ENCODE measurements around the gene CBR3. TPM values are rescaled to one million over a fixed set of nuclear protein-coding genes. Genes with fewer than 3 reads are reported as not detected.

The CBR3 gene
- total RNA-seq, 6 experiments from 2014 or later, result 0.17 to 1.3 (median 0.74) TPM; not detected in 2

DNA sequence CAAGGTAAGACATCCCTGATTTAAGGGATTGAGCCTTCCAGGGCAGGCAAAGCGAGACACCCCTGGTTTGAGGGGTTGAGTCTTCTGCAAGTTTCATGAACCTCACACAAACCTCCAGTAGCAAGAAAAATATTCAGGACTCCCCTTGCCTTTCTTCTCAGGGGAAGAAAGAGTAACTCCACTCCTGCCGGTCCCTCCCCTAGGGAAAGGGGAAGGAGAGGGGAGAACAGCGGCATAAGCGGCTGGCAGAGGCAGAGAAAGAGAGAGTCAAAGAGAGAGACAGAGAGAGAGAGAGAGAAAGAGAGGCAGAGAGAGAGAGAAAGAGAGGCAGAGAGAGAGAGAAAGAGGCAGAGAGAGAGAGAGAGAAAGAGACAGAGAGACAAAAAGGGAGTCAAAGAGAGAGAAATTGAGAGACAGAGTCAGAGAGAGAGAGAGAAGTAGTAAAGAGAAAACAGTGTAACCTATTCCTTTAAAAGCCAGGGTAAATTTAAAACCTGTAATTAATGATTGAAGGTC, 29.5 kb upstream of the CBR3 start:
- Histone ChIP-seq H3K27me3 (no peaks in the 10 kb centered on the region), H3K27ac (no peak overlapping the region), H3K9me3 (no peaks in the 10 kb centered on the region), H3K4me3 (no peak overlapping the region), H3K36me3 (no peaks in the 10 kb centered on the region), H3K4me1 (no peaks in the 10 kb centered on the region)
- no peak for DNase-seq
- ATAC-seq, result no peak
- TF ChIP-seq, protein P1, sequence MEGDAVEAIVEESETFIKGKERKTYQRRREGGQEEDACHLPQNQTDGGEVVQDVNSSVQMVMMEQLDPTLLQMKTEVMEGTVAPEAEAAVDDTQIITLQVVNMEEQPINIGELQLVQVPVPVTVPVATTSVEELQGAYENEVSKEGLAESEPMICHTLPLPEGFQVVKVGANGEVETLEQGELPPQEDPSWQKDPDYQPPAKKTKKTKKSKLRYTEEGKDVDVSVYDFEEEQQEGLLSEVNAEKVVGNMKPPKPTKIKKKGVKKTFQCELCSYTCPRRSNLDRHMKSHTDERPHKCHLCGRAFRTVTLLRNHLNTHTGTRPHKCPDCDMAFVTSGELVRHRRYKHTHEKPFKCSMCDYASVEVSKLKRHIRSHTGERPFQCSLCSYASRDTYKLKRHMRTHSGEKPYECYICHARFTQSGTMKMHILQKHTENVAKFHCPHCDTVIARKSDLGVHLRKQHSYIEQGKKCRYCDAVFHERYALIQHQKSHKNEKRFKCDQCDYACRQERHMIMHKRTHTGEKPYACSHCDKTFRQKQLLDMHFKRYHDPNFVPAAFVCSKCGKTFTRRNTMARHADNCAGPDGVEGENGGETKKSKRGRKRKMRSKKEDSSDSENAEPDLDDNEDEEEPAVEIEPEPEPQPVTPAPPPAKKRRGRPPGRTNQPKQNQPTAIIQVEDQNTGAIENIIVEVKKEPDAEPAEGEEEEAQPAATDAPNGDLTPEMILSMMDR (IDR thresholded peaks at IDR 0.05), result no peak
- TF ChIP-seq POLR2A (IDR thresholded peaks at IDR 0.05), result no peak
- intact Hi-C loops (cut with DNase I), result no loop called here
- WGBS (ENCODE audit: insufficient coverage, low coverage, low lambda C conversion rate, missing lambda C conversion rate), result 79% methylated on average over 3 of the region's 4 CpGs

DNA sequence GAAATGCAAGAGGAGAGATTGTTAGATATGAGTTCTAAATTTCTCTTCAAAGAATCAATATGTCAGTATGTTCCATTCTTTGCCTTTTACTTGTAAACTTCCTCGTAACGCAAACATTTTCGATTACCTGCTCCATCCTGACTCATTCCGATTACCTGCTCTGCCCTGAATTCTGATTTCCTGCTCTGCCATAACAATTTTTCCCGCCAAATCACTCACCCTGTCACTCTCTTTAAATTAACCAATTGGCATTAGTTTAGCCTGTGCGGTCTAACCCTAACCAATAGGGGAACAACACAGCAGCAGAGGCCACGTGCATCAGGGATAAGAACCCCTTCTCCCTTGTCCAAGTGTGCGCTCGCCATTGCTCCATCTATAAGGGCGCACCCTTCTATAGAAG, 25.0 kb upstream of the CBR3 start:
- ATAC-seq (no peak), DNase-seq (no peak)
- no peak for TF ChIP-seq POLR2A (IDR thresholded peaks at IDR 0.05)
- TF ChIP-seq, protein P1 (IDR thresholded peaks at IDR 0.05), result no peak
- Histone ChIP-seq H3K27me3 (no peaks in the 10 kb centered on the region), H3K4me1 (peaks cover 0 to 7% (median 0%) of the 10 kb centered on the region in 4 donors), H3K27ac (no peak overlapping the region), H3K4me3 (no peak overlapping the region), H3K36me3 (no peaks in the 10 kb centered on the region), H3K9me3 (no peaks in the 10 kb centered on the region)
- intact Hi-C loops (cut with DNase I), result no loop called here
- WGBS (ENCODE audit: insufficient coverage, low coverage, low lambda C conversion rate, missing lambda C conversion rate), result 89% methylated on average over 10 of the region's 10 CpGs

DNA sequence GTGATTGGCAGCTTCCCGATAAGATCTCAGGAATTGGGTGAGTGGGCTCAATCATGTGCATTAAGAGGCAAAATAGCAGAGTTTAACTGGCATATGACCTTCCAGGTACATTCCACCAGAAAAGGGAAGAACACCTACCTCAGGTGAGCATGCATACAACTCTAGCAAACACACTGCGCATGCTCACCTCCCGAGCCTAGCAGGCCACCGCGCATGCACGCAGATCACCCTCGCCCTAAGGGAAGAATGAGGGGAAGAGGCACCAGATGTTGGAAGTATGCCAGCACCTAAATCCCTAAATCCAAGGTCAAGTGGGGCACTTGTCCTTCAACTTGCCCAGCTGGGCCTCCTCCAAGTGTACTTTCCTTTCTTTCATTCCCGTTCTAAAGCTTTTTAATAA, 23.6 kb upstream of the CBR3 start:
- DNase-seq (no peak), ATAC-seq (no peak)
- Histone ChIP-seq H3K9me3 (no peaks in the 10 kb centered on the region), H3K4me3 (no peak overlapping the region), H3K27ac (no peak overlapping the region), H3K36me3 (no peaks in the 10 kb centered on the region), H3K4me1 (peaks cover 0 to 7% (median 0%) of the 10 kb centered on the region in 4 donors), H3K27me3 (no peaks in the 10 kb centered on the region)
- intact Hi-C loops (cut with DNase I), result no loop called here
- WGBS (ENCODE audit: insufficient coverage, low coverage, low lambda C conversion rate, missing lambda C conversion rate), result 67% methylated on average over 1 of the region's 8 CpGs
- TF ChIP-seq, protein P1 (IDR thresholded peaks at IDR 0.05), result no peak
- TF ChIP-seq POLR2A (IDR thresholded peaks at IDR 0.05), result no peak

DNA sequence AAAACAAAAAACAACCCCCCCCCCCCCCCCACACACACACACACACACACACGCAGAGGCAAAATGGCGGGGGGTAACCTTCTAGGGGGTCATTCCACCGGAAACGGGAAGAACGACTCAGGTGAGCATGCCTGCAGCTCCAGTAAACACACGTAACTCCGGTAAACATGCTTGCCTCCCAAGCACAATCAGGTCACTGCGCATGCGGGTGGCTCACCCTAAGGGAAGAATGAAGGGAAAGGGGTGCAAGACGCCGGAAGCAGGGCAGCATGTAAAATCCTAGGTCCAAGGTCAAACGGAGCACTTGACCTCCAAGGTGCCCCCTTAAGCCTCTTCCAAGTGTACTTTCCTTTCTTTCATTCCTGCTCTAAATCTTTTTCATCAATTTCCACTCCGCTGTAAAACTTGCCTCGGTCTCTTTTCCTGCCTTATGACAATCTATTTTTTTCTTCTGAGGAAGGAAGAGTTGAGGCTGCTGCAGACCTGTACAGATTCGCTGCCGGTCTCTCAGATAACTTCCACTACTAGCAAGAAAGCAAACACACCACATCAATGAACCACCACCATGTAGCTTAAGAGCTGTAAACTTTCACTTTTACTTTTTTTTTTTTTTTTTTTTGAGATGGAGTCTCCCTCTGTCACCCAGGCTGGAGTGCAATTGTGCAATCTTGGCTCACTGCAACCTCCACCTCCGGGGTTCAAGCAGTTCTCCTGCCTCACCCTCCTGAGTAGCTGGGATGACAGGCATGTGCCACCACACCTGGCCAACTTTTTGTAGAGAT, 21.0 kb upstream of the CBR3 start:
- ATAC-seq (peak; percentile 80 to 89 (median 84)), DNase-seq (peak; percentile 86 to 91 (median 91))
- H3K9me3 ChIP-seq, result no peaks in the 10 kb centered on the region
- 12% methylated on average over 15 of the region's 17 CpGs for WGBS (ENCODE audit: insufficient coverage, low coverage, low lambda C conversion rate, missing lambda C conversion rate)
- intact Hi-C loops (cut with DNase I), result no loop called here
- peaks cover 0 to 7% (median 0%) of the 10 kb centered on the region in 4 donors for H3K4me1 ChIP-seq
- peak overlapping the region; percentile 23 to 49 (median 47) for H3K4me3 ChIP-seq
- H3K27ac ChIP-seq, result peak overlapping the region; percentile 43 to 86 (median 83)
- no peaks in the 10 kb centered on the region for H3K36me3 ChIP-seq
- TF ChIP-seq POLR2A (IDR thresholded peaks at IDR 0.05), result peak; percentile 25
- TF ChIP-seq, protein P1 (IDR thresholded peaks at IDR 0.05), result no peak
- H3K27me3 ChIP-seq, result no peaks in the 10 kb centered on the region

Data from right lobe of liver (tissue), 6 donors.